ENCODE measurements around the gene SERPINB8.

Gene SERPINB8

GRCh38 chr18:63951302-63951705 is 18.6 kb upstream of the SERPINB8 start:
- no peak for TF ChIP-seq CTCF (IDR thresholded peaks at IDR 0.05; ENCODE audit: unreplicated experiment in 3 of 3)
- H3K9me3 Mint-ChIP-seq: no peaks in the 10 kb centered on the region
- no peak overlapping the region for H3K27ac Mint-ChIP-seq
- H3K4me3 Mint-ChIP-seq: no peak overlapping the region
- peaks cover 19% of the 10 kb centered on the region for H3K27me3 Mint-ChIP-seq (ENCODE audit: low read depth)
- H3K4me1 Mint-ChIP-seq: peaks cover 10% of the 10 kb centered on the region
- H3K36me3 Mint-ChIP-seq (ENCODE audit: low read depth): no peaks in the 10 kb centered on the region

- no peaks in the 10 kb centered on the region for H3K36me3 Mint-ChIP-seq (ENCODE audit: low read depth)
- H3K27ac Mint-ChIP-seq: no peak overlapping the region
- TF ChIP-seq CTCF (IDR thresholded peaks at IDR 0.05; ENCODE audit: unreplicated experiment in 3 of 3): no peak
- H3K4me1 Mint-ChIP-seq: peaks cover 3% of the 10 kb centered on the region
- peaks cover 8% of the 10 kb centered on the region for H3K27me3 Mint-ChIP-seq (ENCODE audit: low read depth)
- no peaks in the 10 kb centered on the region for H3K9me3 Mint-ChIP-seq
- H3K4me3 Mint-ChIP-seq: no peak overlapping the region
Observed at GRCh38 chr18:63953811-63954210, 16.1 kb upstream of the SERPINB8 start.

- no peaks in the 10 kb centered on the region for H3K27me3 Mint-ChIP-seq (ENCODE audit: low read depth)
- H3K4me3 Mint-ChIP-seq: no peak overlapping the region
- no peaks in the 10 kb centered on the region for H3K36me3 Mint-ChIP-seq (ENCODE audit: low read depth)
- no peaks in the 10 kb centered on the region for H3K9me3 Mint-ChIP-seq
- no peak overlapping the region for H3K27ac Mint-ChIP-seq
- H3K4me1 Mint-ChIP-seq: peaks cover 8% of the 10 kb centered on the region
- TF ChIP-seq CTCF (IDR thresholded peaks at IDR 0.05; ENCODE audit: unreplicated experiment in 3 of 3): no peak
Observed at GRCh38 chr18:63956755-63957154, 13.1 kb upstream of the SERPINB8 start.

- Mint-ChIP-seq H3K4me3 (no peak overlapping the region), H3K27ac (peak overlapping the region in 2 of 3 experiments; percentile 46 to 54), H3K36me3 (ENCODE audit: low read depth) (no peaks in the 10 kb centered on the region), H3K4me1 (peaks cover 5% of the 10 kb centered on the region), H3K27me3 (ENCODE audit: low read depth) (peaks cover 5% of the 10 kb centered on the region), H3K9me3 (no peaks in the 10 kb centered on the region)
- TF ChIP-seq CTCF (IDR thresholded peaks at IDR 0.05; ENCODE audit: unreplicated experiment in 3 of 3): no peak
Observed at GRCh38 chr18:63960891-63961290, 9.0 kb upstream of the SERPINB8 start.

- H3K9me3 Mint-ChIP-seq: no peaks in the 10 kb centered on the region
Observed at GRCh38 chr18:63961435-63961980, 8.4 kb upstream of the SERPINB8 start.

More at GRCh38 chr18:63961435-63961980, 8.4 kb upstream of the SERPINB8 start:
- no peak overlapping the region for H3K4me3 Mint-ChIP-seq
- H3K27ac Mint-ChIP-seq: no peak overlapping the region
- TF ChIP-seq CTCF (IDR thresholded peaks at IDR 0.05; ENCODE audit: unreplicated experiment in 3 of 3): no peak
- H3K27me3 Mint-ChIP-seq (ENCODE audit: low read depth): peaks cover 5% of the 10 kb centered on the region
- no peaks in the 10 kb centered on the region for H3K36me3 Mint-ChIP-seq (ENCODE audit: low read depth)
- peaks cover 5% of the 10 kb centered on the region for H3K4me1 Mint-ChIP-seq

All from nephron (organoid).